ENCODE results near the gene TMEM132C. TPM values are rescaled to one million over a fixed set of nuclear protein-coding genes. Genes with fewer than 3 reads are reported as not detected.

TMEM132C gene
- total RNA-seq, 4 donors from 2014 or later = 2.4 to 5.5 (median 3.3) TPM

DNA sequence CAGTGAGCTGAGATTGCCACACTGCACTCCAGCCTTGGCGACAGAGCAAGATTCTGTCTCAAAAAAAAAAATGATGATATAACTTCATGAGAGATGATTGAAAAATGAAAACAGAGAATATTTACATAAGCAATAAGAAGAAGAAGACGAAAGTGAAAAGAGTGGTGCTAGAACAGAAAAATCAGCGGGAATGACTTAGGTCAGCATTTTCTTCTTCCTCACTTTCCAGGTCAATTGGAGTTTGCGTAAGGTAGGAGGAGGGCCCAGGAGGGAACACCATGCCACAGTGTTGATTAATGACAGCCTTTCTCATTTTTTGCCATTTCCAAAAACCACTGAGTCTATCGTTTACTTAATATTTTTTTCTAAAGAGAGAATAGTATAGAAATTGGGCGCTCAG lies 356.8 kb downstream of the TMEM132C start:
- H3K4me3 ChIP-seq = no peak overlapping the region
- H3K27ac ChIP-seq = no peak overlapping the region
- 62 to 84% methylated on average over 4 to 6 of the region's 6 CpGs for WGBS, 2 donors (ENCODE audit: low coverage in 1 of 2)
- no peaks in the 10 kb centered on the region for H3K36me3 ChIP-seq
- H3K9me3 ChIP-seq = no peaks in the 10 kb centered on the region
- TF ChIP-seq, protein P1, sequence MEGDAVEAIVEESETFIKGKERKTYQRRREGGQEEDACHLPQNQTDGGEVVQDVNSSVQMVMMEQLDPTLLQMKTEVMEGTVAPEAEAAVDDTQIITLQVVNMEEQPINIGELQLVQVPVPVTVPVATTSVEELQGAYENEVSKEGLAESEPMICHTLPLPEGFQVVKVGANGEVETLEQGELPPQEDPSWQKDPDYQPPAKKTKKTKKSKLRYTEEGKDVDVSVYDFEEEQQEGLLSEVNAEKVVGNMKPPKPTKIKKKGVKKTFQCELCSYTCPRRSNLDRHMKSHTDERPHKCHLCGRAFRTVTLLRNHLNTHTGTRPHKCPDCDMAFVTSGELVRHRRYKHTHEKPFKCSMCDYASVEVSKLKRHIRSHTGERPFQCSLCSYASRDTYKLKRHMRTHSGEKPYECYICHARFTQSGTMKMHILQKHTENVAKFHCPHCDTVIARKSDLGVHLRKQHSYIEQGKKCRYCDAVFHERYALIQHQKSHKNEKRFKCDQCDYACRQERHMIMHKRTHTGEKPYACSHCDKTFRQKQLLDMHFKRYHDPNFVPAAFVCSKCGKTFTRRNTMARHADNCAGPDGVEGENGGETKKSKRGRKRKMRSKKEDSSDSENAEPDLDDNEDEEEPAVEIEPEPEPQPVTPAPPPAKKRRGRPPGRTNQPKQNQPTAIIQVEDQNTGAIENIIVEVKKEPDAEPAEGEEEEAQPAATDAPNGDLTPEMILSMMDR (IDR thresholded peaks at IDR 0.05) = no peak
- TF ChIP-seq EP300 (IDR thresholded peaks at IDR 0.05) (no peak), POLR2AphosphoS5 (IDR thresholded peaks at IDR 0.05) (no peak), POLR2A (IDR thresholded peaks at IDR 0.05) (no peak)
- no peaks in the 10 kb centered on the region for H3K4me1 ChIP-seq
- no peak for ATAC-seq
- H3K27me3 ChIP-seq = peaks cover 8% of the 10 kb centered on the region

DNA sequence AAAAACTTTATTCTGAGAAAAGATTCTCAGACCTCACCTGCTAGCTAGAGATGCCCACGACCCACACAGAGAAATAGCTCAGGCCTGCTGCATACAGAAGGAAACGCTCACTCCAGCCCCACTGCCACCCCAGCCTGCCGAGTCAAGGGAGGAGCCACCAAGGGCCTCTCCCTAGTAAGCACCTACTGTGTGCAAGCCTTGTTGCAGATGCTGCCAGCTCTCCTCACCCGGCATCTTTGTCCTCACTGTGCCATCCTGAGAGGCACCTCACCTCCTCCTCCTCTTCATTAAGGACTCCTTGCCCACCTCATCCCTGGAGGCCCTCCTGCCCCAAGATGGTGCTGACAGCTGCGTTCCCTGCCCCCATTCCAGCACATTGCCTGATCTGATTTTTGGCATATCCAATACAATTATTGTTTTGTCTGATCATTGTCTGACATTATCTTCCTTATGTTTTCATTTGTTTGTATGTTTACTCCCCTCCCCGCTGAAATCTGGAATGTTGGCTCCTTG lies 359.9 kb downstream of the TMEM132C start:
- H3K27ac ChIP-seq = no peak overlapping the region
- H3K9me3 ChIP-seq = no peaks in the 10 kb centered on the region
- H3K4me1 ChIP-seq = no peaks in the 10 kb centered on the region
- no peak for TF ChIP-seq POLR2A (IDR thresholded peaks at IDR 0.05)
- TF ChIP-seq, protein P1 (IDR thresholded peaks at IDR 0.05) = no peak
- no peak for TF ChIP-seq POLR2AphosphoS5 (IDR thresholded peaks at IDR 0.05)
- no peak for TF ChIP-seq EP300 (IDR thresholded peaks at IDR 0.05)
- no peak overlapping the region for H3K4me3 ChIP-seq
- no peaks in the 10 kb centered on the region for H3K36me3 ChIP-seq
- no peak for ATAC-seq
- 82 to 85% methylated on average over 2 to 3 of the region's 6 CpGs for WGBS, 2 donors (ENCODE audit: low coverage in 1 of 2)
- H3K27me3 ChIP-seq = no peaks in the 10 kb centered on the region

DNA sequence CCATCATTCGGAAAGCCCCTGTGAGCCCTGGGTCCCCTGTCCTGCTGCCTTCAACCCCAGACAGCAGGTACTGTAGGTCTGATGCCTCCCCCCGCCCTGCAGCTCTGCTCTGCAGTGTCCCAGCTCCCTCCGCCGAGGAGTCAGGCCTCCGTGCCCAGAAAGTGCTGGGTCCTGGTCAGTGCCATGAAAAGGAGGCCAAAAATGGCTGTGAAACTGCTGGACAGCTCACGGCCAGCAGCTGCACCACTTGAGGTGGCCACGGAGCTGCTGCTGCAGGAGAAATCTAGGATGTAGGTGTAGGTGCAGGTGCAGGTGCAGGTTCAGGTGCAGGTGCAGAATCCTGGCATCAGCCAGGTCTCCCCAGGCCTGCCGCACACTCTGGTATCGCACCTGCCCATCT lies 360.7 kb downstream of the TMEM132C start:
- TF ChIP-seq, protein P1 (IDR thresholded peaks at IDR 0.05) = no peak
- TF ChIP-seq EP300 (IDR thresholded peaks at IDR 0.05) (no peak), POLR2AphosphoS5 (IDR thresholded peaks at IDR 0.05) (no peak)

DNA sequence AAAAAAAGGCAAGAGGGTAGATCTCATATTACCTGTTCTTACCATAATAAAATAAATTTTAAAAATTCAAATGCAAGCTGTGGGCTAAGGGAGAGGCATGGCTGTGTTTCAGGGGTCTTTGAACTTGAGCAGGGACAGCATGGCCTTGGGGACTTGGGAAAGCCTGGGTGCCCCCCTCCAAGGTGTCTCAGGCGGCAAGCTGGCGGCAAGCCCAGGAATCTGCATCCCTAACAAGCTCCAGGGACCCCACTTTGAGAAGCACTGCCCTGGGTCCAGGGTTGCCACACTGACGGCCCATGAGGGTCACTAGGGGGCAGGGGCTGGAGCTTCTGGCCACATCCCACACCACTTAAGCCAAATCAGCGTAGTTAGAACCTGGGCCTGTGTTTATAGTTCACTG lies 363.0 kb downstream of the TMEM132C start:
- Histone ChIP-seq H3K27me3 (no peaks in the 10 kb centered on the region), H3K4me1 (no peaks in the 10 kb centered on the region), H3K27ac (no peak overlapping the region), H3K36me3 (no peaks in the 10 kb centered on the region), H3K4me3 (no peak overlapping the region), H3K9me3 (peaks cover 0 to 10% (median 0%) of the 10 kb centered on the region in 3 donors)
- no peak for TF ChIP-seq POLR2A (IDR thresholded peaks at IDR 0.05)
- no peak for TF ChIP-seq POLR2AphosphoS5 (IDR thresholded peaks at IDR 0.05)
- no peak for TF ChIP-seq EP300 (IDR thresholded peaks at IDR 0.05)
- TF ChIP-seq, protein P1 (IDR thresholded peaks at IDR 0.05) = no peak
- no peak for ATAC-seq
- WGBS, 2 donors (ENCODE audit: low coverage in 1 of 2) = 40 to 93% methylated on average over 2 of the region's 4 CpGs

More for the DNA sequence above, 360.7 kb downstream of the TMEM132C start:
- H3K36me3 ChIP-seq = no peaks in the 10 kb centered on the region
- no peak overlapping the region for H3K27ac ChIP-seq
- no peak for ATAC-seq
- H3K9me3 ChIP-seq = peaks cover 0 to 4% (median 0%) of the 10 kb centered on the region in 3 donors
- no CpG with 5 or more reads among the region's 9 CpGs for WGBS, 2 donors (ENCODE audit: low coverage in 1 of 2)
- H3K4me3 ChIP-seq = no peak overlapping the region
- H3K27me3 ChIP-seq = no peaks in the 10 kb centered on the region
- H3K4me1 ChIP-seq = no peaks in the 10 kb centered on the region
